SK-N-SH (cell line): Measurements from ENCODE around the gene CABLES2. TPM values are rescaled to one million over a fixed set of nuclear protein-coding genes. Genes with fewer than 3 reads are reported as not detected.

Experiments
- CTCF ChIA-PET: fragments of 300-600, 350-600 bp; formaldehyde crosslinking; extraction: SDS; loops from one replicate; lab custom pipeline; 2021; lab: Yijun Ruan, JAX
- POLR2A ChIA-PET: fragments of 350-600 bp; sonication (Branson Sonifier 250); formaldehyde crosslinking; extraction: SDS; loops from one replicate; lab custom pipeline; 2020; ENCODE audit warnings: antibody characterized with exemption, inconsistent platforms; lab: Yijun Ruan, JAX
- DNase-seq: peaks from one replicate; pipeline ENCODE4 v3.0.0; 2012
- H2AFZ ChIP-seq: fragments of 200-600 bp; sonication (generic); 2 replicates; pipeline ENCODE4 v1.8.1; 2016; ENCODE audit warnings: antibody characterized with exemption, mild to moderate bottlenecking, low read depth
- H3F3A ChIP-seq: fragments of 200-600 bp; sonication (generic); replicated peaks from 2 replicates; pipeline ENCODE3; 2016; ENCODE audit warnings: antibody characterized with exemption, mild to moderate bottlenecking; ENCODE audit not compliant: insufficient read depth
- H3K27ac ChIP-seq, 2 experiments: fragments of 200-500 bp in 1 of 2; fragments of 200-600 bp in 1 of 2; sonication (Bioruptor generic) in 1 of 2; sonication (generic), shearing (Covaris generic) in 1 of 2; 2 replicates each; pipeline versions ENCODE4 v1.5.1 to v1.6.1; 2014 to 2016; ENCODE audit warnings: low read depth in 2 of 2, inconsistent platforms in 1 of 2, low read length in 1 of 2, mild to moderate bottlenecking in 1 of 2, mixed read lengths in 1 of 2
- H3K27me3 ChIP-seq: fragments of 200-600 bp; sonication (generic), shearing (Covaris generic); 2 replicates; pipeline ENCODE4 v1.6.1; 2016; ENCODE audit warnings: mixed run types; ENCODE audit not compliant: insufficient read depth
- H3K36me3 ChIP-seq, 2 experiments: fragments of 200-500 bp in 1 of 2; fragments of 200-600 bp in 1 of 2; sonication (Bioruptor generic) in 1 of 2; sonication (generic) in 1 of 2; replicated peaks in 1 of 2; 2 replicates each; pipeline versions ENCODE3 to v1.5.1; 2014 to 2016; ENCODE audit warnings: low read length in 1 of 2, mild to moderate bottlenecking in 1 of 2; ENCODE audit not compliant: insufficient read depth in 2 of 2, control insufficient read depth in 1 of 2
- H3K4me1 ChIP-seq, 2 experiments: fragments of 200-500 bp in 1 of 2; fragments of 200-600 bp in 1 of 2; sonication (Bioruptor generic) in 1 of 2; sonication (generic), shearing (Covaris generic) in 1 of 2; 2 replicates each; pipeline versions ENCODE4 v1.5.1 to v1.6.1; 2014 to 2016; ENCODE audit warnings: low read depth in 1 of 2, low read length in 1 of 2, mixed run types in 1 of 2; ENCODE audit not compliant: insufficient read depth in 2 of 2, control insufficient read depth in 1 of 2
- H3K4me2 ChIP-seq: fragments of 200-600 bp; sonication (generic), shearing (Covaris generic); 2 replicates; pipeline ENCODE4 v1.6.1; 2017; ENCODE audit warnings: mixed run types
- H3K4me3 ChIP-seq, 2 experiments: fragments of 200-500 bp in 1 of 2; fragments of 200-600 bp in 1 of 2; sonication (Bioruptor generic) in 1 of 2; sonication (generic), shearing (Covaris generic) in 1 of 2; 2 replicates each; pipeline versions ENCODE4 v1.5.1 to v1.8.1; 2014 to 2016; ENCODE audit warnings: low read depth in 2 of 2, inconsistent platforms in 1 of 2, low read length in 1 of 2, mild to moderate bottlenecking in 1 of 2, mixed read lengths in 1 of 2, moderate library complexity in 1 of 2
- H3K79me2 ChIP-seq: fragments of 200-600 bp; sonication (generic); 2 replicates; pipeline ENCODE4 v1.8.1; 2017; ENCODE audit warnings: mild to moderate bottlenecking; ENCODE audit not compliant: insufficient read depth
- H3K9ac ChIP-seq: fragments of 200-600 bp; sonication (generic); 2 replicates; pipeline ENCODE4 v1.6.1; 2017; ENCODE audit warnings: mixed run types
- H3K9me2 ChIP-seq: fragments of 200-600 bp; sonication (generic); 2 replicates; pipeline ENCODE4 v1.6.1; 2017; ENCODE audit warnings: mixed run types
- H3K9me3 ChIP-seq: fragments of 200-600 bp; sonication (generic); 2 replicates; pipeline ENCODE4 v1.6.1; 2017; ENCODE audit warnings: mixed run types, mild to moderate bottlenecking, moderate library complexity
- H4K20me1 ChIP-seq: fragments of 200-600 bp; sonication (generic); 2 replicates; pipeline ENCODE4 v1.6.1; 2017; ENCODE audit warnings: mild to moderate bottlenecking, mixed run types; ENCODE audit not compliant: insufficient read depth
- CHD2 ChIP-seq: fragments of 150-350 bp; IDR thresholded peaks from 2 replicates; pipeline ENCODE4 v1.6.1; 2018; ENCODE audit warnings: low read length; ENCODE audit not compliant: partially characterized antibody
- CTCF ChIP-seq: fragments of 200-600 bp; sonication (generic); IDR thresholded peaks from 2 replicates; pipeline ENCODE4 v1.6.1; 2017; ENCODE audit warnings: antibody characterized with exemption, mild to moderate bottlenecking, moderate library complexity
- ELF1 ChIP-seq: IDR thresholded peaks from 2 replicates; pipeline ENCODE4 v1.4.0; 2012
- EZH2phosphoT487 ChIP-seq: fragments of 200-600 bp; sonication (generic); IDR thresholded peaks from 2 replicates; pipeline ENCODE4 v1.6.1; 2017; ENCODE audit warnings: low read depth, mixed run types, mild to moderate bottlenecking, antibody characterized with exemption, moderate library complexity, borderline replicate concordance
- FOSL2 ChIP-seq: IDR thresholded peaks from 2 replicates; pipeline ENCODE4 v1.4.0; 2012; ENCODE audit warnings: low read depth, mild to moderate bottlenecking, moderate library complexity, borderline replicate concordance
- FOXJ3 ChIP-seq: sonication (generic); formaldehyde crosslinking; IDR thresholded peaks from 2 replicates; pipeline ENCODE4 v1.5.1; 2020; ENCODE audit warnings: mild to moderate bottlenecking, missing genetic modification reagents
- FOXM1 ChIP-seq: IDR thresholded peaks from 2 replicates; pipeline ENCODE4 v1.4.0; 2012; ENCODE audit warnings: low read depth, mild to moderate bottlenecking
- IRF3 ChIP-seq: fragments of 150-350 bp; IDR thresholded peaks from 2 replicates; pipeline ENCODE4 v1.6.1; 2016; ENCODE audit warnings: mild to moderate bottlenecking, low read depth, low read length
- MAX ChIP-seq: IDR thresholded peaks from 2 replicates; pipeline ENCODE4 v1.4.0; 2012; ENCODE audit warnings: low read depth
- MXI1 ChIP-seq: IDR thresholded peaks from 2 replicates; pipeline ENCODE4 v1.6.1; 2012; ENCODE audit warnings: mild to moderate bottlenecking, low read depth, low read length, improper control_type of control experiment
- NRF1 ChIP-seq: IDR thresholded peaks from 2 replicates; pipeline ENCODE4 v1.6.1; 2012; ENCODE audit warnings: low read depth, mild to moderate bottlenecking, low read length
- POLR2AphosphoS5 ChIP-seq: IDR thresholded peaks from 2 replicates; pipeline ENCODE4 v1.6.1; 2012; ENCODE audit warnings: low read depth, low read length
- RCOR1 ChIP-seq: fragments of 150-350 bp; IDR thresholded peaks from 2 replicates; pipeline ENCODE4 v1.6.1; 2017; ENCODE audit warnings: antibody characterized with exemption, low read length
- REST ChIP-seq: IDR thresholded peaks from 2 replicates; pipeline ENCODE4 v1.6.1; 2012; ENCODE audit warnings: mild to moderate bottlenecking, low read depth, low read length, moderate library complexity
- RFX5 ChIP-seq: IDR thresholded peaks from 2 replicates; pipeline ENCODE4 v1.6.1; 2012; ENCODE audit warnings: mild to moderate bottlenecking, improper control_type of control experiment, low read length
- TCF12 ChIP-seq: IDR thresholded peaks from 2 replicates; pipeline ENCODE4 v1.4.0; 2012
- USF1 ChIP-seq: IDR thresholded peaks from 2 replicates; pipeline ENCODE4 v1.4.0; 2012; ENCODE audit warnings: low read depth, borderline replicate concordance
- USF2 ChIP-seq: fragments of 150-350 bp; IDR thresholded peaks from 2 replicates; pipeline ENCODE4 v1.6.1; 2017; ENCODE audit warnings: antibody characterized with exemption, low read length, low read depth, borderline replicate concordance
- ZBTB33 ChIP-seq: IDR thresholded peaks from 2 replicates; pipeline ENCODE4 v1.4.0; 2012; ENCODE audit warnings: low read depth, borderline replicate concordance
- WGBS: methylation state at CpG from one replicate; pipeline ENCODE4 v1.1.6; 2017; ENCODE audit warnings: low lambda C conversion rate; 5-methylcytosine and 5-hydroxymethylcytosine counted together
- polyA plus RNA-seq, 3 experiments: library from polyadenylated mRNA; depleted of rRNA; stranded (reverse); fragments of >200 nt; gene quantifications; 2 replicates each; pipeline ENCODE4 v1.2.3, GENCODE V29; 2012

CABLES2 gene
- polyA plus RNA-seq, 1 of the 3 experiments (the other 2 are of a cell fraction), result 4.8 TPM

- DNase-seq, result no peak
- H2AFZ ChIP-seq, result no peak overlapping the region
- peaks cover 38% of the 10 kb centered on the region for H4K20me1 ChIP-seq
- H3K27me3 ChIP-seq, result no peaks in the 10 kb centered on the region
- WGBS, result 74% methylated on average over 13 of the region's 25 CpGs
- TF ChIP-seq NRF1 (no peak), USF2 (no peak), FOSL2 (no peak), CHD2 (no peak), TCF12 (no peak), ZBTB33 (no peak), MXI1 (no peak), MAX (no peak), CTCF (no peak), ELF1 (no peak), POLR2AphosphoS5 (no peak), IRF3 (no peak), USF1 (no peak), RFX5 (no peak), RCOR1 (no peak), EZH2phosphoT487 (no peak), FOXM1 (no peak), REST (no peak), FOXJ3 (no peak)
- H3K9ac ChIP-seq, result no peak overlapping the region
- H3F3A ChIP-seq, result peaks cover 3% of the 10 kb centered on the region
- H3K9me3 ChIP-seq, result no peaks in the 10 kb centered on the region
- peaks cover 16 to 84% of the 10 kb centered on the region in 2 experiments; a peak in 3 of 4 replicates for H3K4me1 ChIP-seq
- H3K9me2 ChIP-seq, result no peaks in the 10 kb centered on the region
- H3K79me2 ChIP-seq, result peaks cover 31% of the 10 kb centered on the region
- ChIA-PET POLR2A (no interaction called here), CTCF (no interaction called here)
- H3K27ac ChIP-seq, result no peak overlapping the region; a peak in 1 of 4 replicates
- no peak overlapping the region for H3K4me2 ChIP-seq
- peaks cover 0 to 7% of the 10 kb centered on the region in 2 experiments for H3K36me3 ChIP-seq
- no peak overlapping the region for H3K4me3 ChIP-seq
Observed at GRCh38 chr20:62360854-62361798, 46.0 kb downstream of the CABLES2 start.
